ENCODE results near the gene CLIC1. TPM values are rescaled to one million over a fixed set of nuclear protein-coding genes. Genes with fewer than 3 reads are reported as not detected.

CLIC1 gene
- total RNA-seq, 1 experiment from 2014 or later, result 374 TPM

GRCh38 chr6:31763619-31763940 is 27.2 kb upstream of the CLIC1 start:
- CTCF ChIA-PET, result interaction anchor here (0.6 to 0.8 kb wide), 3 partner anchors 25 to 83 kb away, joined by 3 to 6 read pairs (median 3); partner anchors contain the start of genes ABHD16A and LY6G5C
- no peak overlapping the region for H3K4me3 ChIP-seq (ENCODE audit: low read depth, low read length)
- Mint-ChIP-seq H3K9me3 (ENCODE audit: unreplicated experiment) (no peaks in the 10 kb centered on the region), H3K27me3 (ENCODE audit: insufficient read depth, unreplicated experiment) (no peaks in the 10 kb centered on the region), H3K4me3 (ENCODE audit: unreplicated experiment) (peak overlapping the region; percentile 4), H3K36me3 (ENCODE audit: insufficient read depth, unreplicated experiment) (peaks cover 18% of the 10 kb centered on the region), H3K27ac (ENCODE audit: unreplicated experiment) (peak overlapping the region; percentile 29), H3K4me1 (ENCODE audit: low read depth, unreplicated experiment) (peaks cover 10% of the 10 kb centered on the region)
- H3K9me3 ChIP-seq, result no peaks in the 10 kb centered on the region
- no peak for TF ChIP-seq CTCF (IDR thresholded peaks at IDR 0.05; ENCODE audit: insufficient read depth in 1 of 2, low read depth in 1 of 2, low read length in 1 of 2, severe bottlenecking in 1 of 2, unreplicated experiment in 1 of 2)
- H3K36me3 ChIP-seq (ENCODE audit: control insufficient read depth, insufficient read depth, low read length), result 0 out of 2 replicates have a peak, but pooled peaks cover 1% of the 10 kb centered on the region
- DNase-seq, result peak; percentile 61 to 67
- no TSS peak for BruUV-seq (replicated peaks)
- POLR2A ChIA-PET, result no interaction called here
- intact Hi-C loops (cut with micrococcal nuclease; ENCODE audit: unreplicated experiment), result loop anchor here (1.0 to 2.0 kb wide), 2 partner anchors 25 to 34 kb away; partner anchors contain the start of gene DDAH2
- H3K27me3 ChIP-seq (replicated peaks; ENCODE audit: control insufficient read depth, insufficient read depth, low read length), result no peaks in the 10 kb centered on the region
- peaks cover 9% of the 10 kb centered on the region for H3K4me1 ChIP-seq

GRCh38 chr6:31762878-31763618 is 26.7 kb upstream of the CLIC1 start:
- Mint-ChIP-seq H3K36me3 (ENCODE audit: insufficient read depth, unreplicated experiment) (peaks cover 22% of the 10 kb centered on the region), H3K4me1 (ENCODE audit: low read depth, unreplicated experiment) (peaks cover 10% of the 10 kb centered on the region), H3K9me3 (ENCODE audit: unreplicated experiment) (no peaks in the 10 kb centered on the region), H3K27ac (ENCODE audit: unreplicated experiment) (peak overlapping the region; percentile 29), H3K4me3 (ENCODE audit: unreplicated experiment) (peak overlapping the region; percentile 4), H3K27me3 (ENCODE audit: insufficient read depth, unreplicated experiment) (no peaks in the 10 kb centered on the region)
- no peak for DNase-seq
- Histone ChIP-seq H3K4me1 (peaks cover 9% of the 10 kb centered on the region), H3K4me3 (ENCODE audit: low read depth, low read length) (no peak overlapping the region), H3K9me3 (no peaks in the 10 kb centered on the region), H3K27me3 (replicated peaks; ENCODE audit: control insufficient read depth, insufficient read depth, low read length) (no peaks in the 10 kb centered on the region), H3K36me3 (ENCODE audit: control insufficient read depth, insufficient read depth, low read length) (0 out of 2 replicates have a peak, but pooled peaks cover 1% of the 10 kb centered on the region)
- no TSS peak for BruUV-seq (replicated peaks)
- CTCF ChIA-PET, result interaction anchor here (0.6 to 0.8 kb wide), 2 partner anchors 60 to 82 kb away, joined by 3 to 6 read pairs; partner anchors contain the start of genes ABHD16A and LY6G5C
- POLR2A ChIA-PET, result interaction anchor here (0.6 to 0.9 kb wide), 2 partner anchors 24 to 33 kb away, joined by 3 to 14 read pairs; no protein-coding TSS in a partner anchor
- intact Hi-C loops (cut with micrococcal nuclease; ENCODE audit: unreplicated experiment), result loop anchor here (1.0 to 2.0 kb wide), 2 partner anchors 24 to 34 kb away; partner anchors contain the start of gene DDAH2
- TF ChIP-seq CTCF (IDR thresholded peaks at IDR 0.05; ENCODE audit: insufficient read depth in 1 of 2, low read depth in 1 of 2, low read length in 1 of 2, severe bottlenecking in 1 of 2, unreplicated experiment in 1 of 2), result no peak

- peak within 1 kb of the TSS; percentile 4 for H3K4me3 Mint-ChIP-seq (ENCODE audit: unreplicated experiment)
- peak within 1 kb of the TSS; percentile 29 for H3K27ac Mint-ChIP-seq (ENCODE audit: unreplicated experiment)
- no peaks in the 10 kb centered on the region for H3K9me3 ChIP-seq
These were observed 26.0 kb upstream of the CLIC1 start, which contains the start of gene SAPCD1 for GRCh38 chr6:31762356-31762755. Gene SAPCD1 (plus strand): TSS chr6:31762656. CDS start chr6:31763055, 399 bp downstream.

More at GRCh38 chr6:31762356-31762755, 26.0 kb upstream of the CLIC1 start, which contains the start of gene SAPCD1:
- Mint-ChIP-seq H3K36me3 (ENCODE audit: insufficient read depth, unreplicated experiment) (peaks cover 29% of the 10 kb centered on the region), H3K4me1 (ENCODE audit: low read depth, unreplicated experiment) (peaks cover 10% of the 10 kb centered on the region), H3K9me3 (ENCODE audit: unreplicated experiment) (no peaks in the 10 kb centered on the region), H3K27me3 (ENCODE audit: insufficient read depth, unreplicated experiment) (no peaks in the 10 kb centered on the region)
- intact Hi-C loops (cut with micrococcal nuclease; ENCODE audit: unreplicated experiment), result loop anchor here (2.0 kb wide), 1 partner anchor 24 kb away; no protein-coding TSS in a partner anchor
- CTCF ChIA-PET, result no interaction called here
- H3K4me3 ChIP-seq (ENCODE audit: low read depth, low read length), result no peak within 1 kb of the TSS
- TSS peak; percentile 10 for BruUV-seq (replicated peaks)
- peaks cover 7% of the 10 kb centered on the region for H3K4me1 ChIP-seq
- DNase-seq, result no peak
- no peaks in the 10 kb centered on the region for H3K27me3 ChIP-seq (replicated peaks; ENCODE audit: control insufficient read depth, insufficient read depth, low read length)
- 0 out of 2 replicates have a peak, but pooled peaks cover 1% of the 10 kb centered on the region for H3K36me3 ChIP-seq (ENCODE audit: control insufficient read depth, insufficient read depth, low read length)
- POLR2A ChIA-PET, result interaction anchor here (0.9 kb wide), 1 partner anchor 33 kb away, joined by 3 read pairs; no protein-coding TSS in a partner anchor
- no peak for TF ChIP-seq CTCF (IDR thresholded peaks at IDR 0.05; ENCODE audit: insufficient read depth in 1 of 2, low read depth in 1 of 2, low read length in 1 of 2, severe bottlenecking in 1 of 2, unreplicated experiment in 1 of 2)
